Measurements from ENCODE around the gene LRRC8D.
A peak's percentile ranks its signal among the peaks of the same experiment; 100 is the strongest.

Gene LRRC8D

DNA sequence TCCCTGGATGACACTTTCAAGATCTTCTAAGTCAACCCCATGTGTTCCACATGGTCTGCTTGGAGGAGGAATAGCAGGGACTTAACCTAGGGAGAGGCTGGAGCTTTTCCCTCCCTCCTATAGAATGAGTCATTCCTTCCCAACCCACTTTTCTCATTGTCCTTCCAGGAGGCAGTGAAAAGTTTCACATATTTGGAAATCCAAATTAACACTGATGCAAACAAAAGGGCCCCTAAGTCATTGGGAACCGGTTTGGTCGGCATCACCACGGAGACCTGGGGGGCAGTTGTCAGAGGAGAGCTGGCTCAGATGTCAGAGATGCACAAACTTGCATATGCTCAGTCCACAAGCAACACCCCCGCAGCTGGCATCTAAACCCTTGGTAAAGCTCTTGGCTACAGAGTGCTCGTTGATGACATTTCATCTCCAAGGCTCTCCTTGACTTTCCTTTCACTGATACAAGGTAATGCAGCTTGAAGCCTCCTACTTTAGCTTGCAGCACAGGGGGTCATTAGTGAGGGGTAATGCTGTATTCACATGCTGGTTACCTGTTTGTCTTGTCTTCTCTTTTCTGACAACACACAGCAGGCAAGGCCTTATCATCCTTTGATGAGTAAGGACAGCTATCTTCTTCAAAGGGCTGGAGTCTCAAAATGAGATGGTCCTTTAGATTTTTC, 12.3 kb upstream of the LRRC8D start:
- DNase-seq (ENCODE audit: low read depth): no peak
- H3K4me3 ChIP-seq (ENCODE audit: low read depth, low read length): no peak overlapping the region
- TF ChIP-seq CTCF (IDR thresholded peaks at IDR 0.05; ENCODE audit: low read depth, low read length, missing control alignments): no peak

DNA sequence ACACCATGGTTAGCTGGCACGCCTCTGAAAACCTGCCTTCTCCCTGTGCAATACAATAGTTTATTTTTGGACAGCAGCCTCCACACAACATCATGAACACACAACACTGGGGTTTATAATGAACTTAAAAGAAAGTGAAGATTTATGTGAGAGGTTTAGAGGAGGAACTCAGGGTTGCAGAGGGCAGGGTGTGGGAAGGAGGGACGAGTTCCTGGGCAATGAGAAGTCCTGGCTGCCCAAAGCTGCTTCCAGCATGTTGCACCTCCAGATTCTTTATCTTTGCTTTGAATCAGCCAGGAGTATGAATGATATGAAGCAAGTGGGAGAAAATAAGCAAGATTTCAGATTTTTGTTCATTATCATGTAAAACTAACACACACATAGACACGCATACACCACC, 11.3 kb upstream of the LRRC8D start:
- TF ChIP-seq CTCF (IDR thresholded peaks at IDR 0.05; ENCODE audit: low read depth, low read length, missing control alignments): no peak
- DNase-seq (ENCODE audit: low read depth): no peak
- no peak overlapping the region for H3K4me3 ChIP-seq (ENCODE audit: low read depth, low read length)

GRCh38 chr1:89810302-89810701, 10.5 kb upstream of the LRRC8D start:
- no peak for DNase-seq (ENCODE audit: low read depth)
- TF ChIP-seq CTCF (IDR thresholded peaks at IDR 0.05; ENCODE audit: low read depth, low read length, missing control alignments): no peak
- no peak overlapping the region for H3K4me3 ChIP-seq (ENCODE audit: low read depth, low read length)

GRCh38 chr1:89810880-89811279, 10.0 kb upstream of the LRRC8D start:
- no peak for TF ChIP-seq CTCF (IDR thresholded peaks at IDR 0.05; ENCODE audit: low read depth, low read length, missing control alignments)
- no peak for DNase-seq (ENCODE audit: low read depth)
- no peak overlapping the region for H3K4me3 ChIP-seq (ENCODE audit: low read depth, low read length)

- no peak for DNase-seq (ENCODE audit: low read depth)
- TF ChIP-seq CTCF (IDR thresholded peaks at IDR 0.05; ENCODE audit: low read depth, low read length, missing control alignments): no peak
- H3K4me3 ChIP-seq (ENCODE audit: low read depth, low read length): no peak overlapping the region
Observed at GRCh38 chr1:89812992-89813391, 7.8 kb upstream of the LRRC8D start.

DNA sequence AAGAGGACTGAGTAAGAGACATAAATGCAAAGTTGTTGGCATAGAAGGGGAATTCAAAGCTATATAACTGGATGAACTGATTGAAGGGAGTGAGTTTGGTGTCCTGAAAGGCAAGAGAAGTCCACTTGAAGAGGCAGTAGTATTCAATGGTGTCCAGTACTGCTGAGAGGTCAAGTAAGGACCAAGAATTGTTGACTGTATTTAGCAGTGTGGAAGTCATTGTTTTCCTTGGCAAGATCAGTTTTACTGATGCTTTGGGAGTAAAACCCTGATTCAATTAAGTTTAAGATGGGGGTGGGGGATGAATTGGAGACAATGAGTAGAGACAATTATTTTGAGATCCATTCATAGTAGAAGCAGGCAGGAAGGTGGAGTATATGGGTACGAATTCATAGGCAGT, 5.8 kb upstream of the LRRC8D start:
- H3K4me3 ChIP-seq (ENCODE audit: low read depth, low read length): no peak overlapping the region
- DNase-seq (ENCODE audit: low read depth): no peak
- TF ChIP-seq CTCF (IDR thresholded peaks at IDR 0.05; ENCODE audit: low read depth, low read length, missing control alignments): no peak

DNA sequence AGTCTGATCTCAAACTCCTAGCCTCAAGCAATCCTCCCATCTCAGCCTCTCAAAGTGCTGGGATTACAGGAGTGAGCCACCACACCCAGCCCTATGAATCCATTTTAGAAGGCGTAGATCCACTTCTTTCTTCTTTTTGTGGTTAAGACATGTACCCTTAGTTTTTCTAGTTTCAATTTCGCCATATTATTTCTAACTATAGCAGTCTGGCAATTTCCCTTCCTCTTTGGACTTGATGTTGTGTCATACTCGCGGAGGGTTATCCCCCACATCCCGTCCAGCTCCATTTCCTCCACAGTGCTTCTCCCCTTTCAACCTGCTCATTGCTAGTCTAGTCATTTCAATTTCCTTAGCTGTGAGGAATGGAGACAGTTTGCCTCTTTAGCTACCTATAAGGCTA, 5.2 kb upstream of the LRRC8D start:
- no peak overlapping the region for H3K4me3 ChIP-seq (ENCODE audit: low read depth, low read length)
- peak; percentile 31 for DNase-seq (ENCODE audit: low read depth)

More for the DNA sequence above, 5.2 kb upstream of the LRRC8D start:
- no peak for TF ChIP-seq CTCF (IDR thresholded peaks at IDR 0.05; ENCODE audit: low read depth, low read length, missing control alignments)
